ENCODE results near the gene RCBTB1. TPM values are rescaled to one million over a fixed set of nuclear protein-coding genes. Genes with fewer than 3 reads are reported as not detected.

RCBTB1 gene
- polyA plus RNA-seq, 1 donor from 2014 or later: 65.3 TPM

GRCh38 chr13:49632156-49632555, 46.8 kb upstream of the RCBTB1 start:
- no peak overlapping the region for H3K4me3 ChIP-seq (ENCODE audit: low read length)
- H4K20me1 ChIP-seq (ENCODE audit: insufficient read depth): no peaks in the 10 kb centered on the region
- no peaks in the 10 kb centered on the region for H3K79me2 ChIP-seq (replicated peaks; ENCODE audit: insufficient read depth, low read length)
- no peaks in the 10 kb centered on the region for H3K36me3 ChIP-seq (ENCODE audit: insufficient read depth, low read length)
- H3K9me2 ChIP-seq (ENCODE audit: insufficient read depth, low read length): no peaks in the 10 kb centered on the region
- H3K9me3 ChIP-seq (ENCODE audit: low read length): no peaks in the 10 kb centered on the region
- no peaks in the 10 kb centered on the region for H3K27me3 ChIP-seq (ENCODE audit: insufficient read depth, low read depth, low read length)
- H3K4me2 ChIP-seq (ENCODE audit: low read length): no peak overlapping the region
- H3K27ac ChIP-seq (ENCODE audit: low read length): no peak overlapping the region
- H2AFZ ChIP-seq (ENCODE audit: low read depth, low read length): no peak overlapping the region
- no peak overlapping the region for H3K9ac ChIP-seq (ENCODE audit: low read length)
- TF ChIP-seq TAF1 (IDR thresholded peaks at IDR 0.05; ENCODE audit: low read depth) (no peak), RAD21 (conservative IDR thresholded peaks at IDR 0.05) (no peak), CTCF (IDR thresholded peaks at IDR 0.05; ENCODE audit: poor library complexity, severe bottlenecking) (no peak), SMC3 (conservative IDR thresholded peaks at IDR 0.05; ENCODE audit: poor library complexity) (no peak), EZH2 (IDR thresholded peaks at IDR 0.05; ENCODE audit: borderline replicate concordance, insufficient read depth, low read length, poor library complexity, severe bottlenecking) (no peak), EP300 (conservative IDR thresholded peaks at IDR 0.05; ENCODE audit: poor library complexity, severe bottlenecking) (no peak), POLR2AphosphoS5 (IDR thresholded peaks at IDR 0.05) (no peak), MXI1 (conservative IDR thresholded peaks at IDR 0.05; ENCODE audit: poor library complexity, severe bottlenecking) (no peak)
- TF ChIP-seq, protein P1, sequence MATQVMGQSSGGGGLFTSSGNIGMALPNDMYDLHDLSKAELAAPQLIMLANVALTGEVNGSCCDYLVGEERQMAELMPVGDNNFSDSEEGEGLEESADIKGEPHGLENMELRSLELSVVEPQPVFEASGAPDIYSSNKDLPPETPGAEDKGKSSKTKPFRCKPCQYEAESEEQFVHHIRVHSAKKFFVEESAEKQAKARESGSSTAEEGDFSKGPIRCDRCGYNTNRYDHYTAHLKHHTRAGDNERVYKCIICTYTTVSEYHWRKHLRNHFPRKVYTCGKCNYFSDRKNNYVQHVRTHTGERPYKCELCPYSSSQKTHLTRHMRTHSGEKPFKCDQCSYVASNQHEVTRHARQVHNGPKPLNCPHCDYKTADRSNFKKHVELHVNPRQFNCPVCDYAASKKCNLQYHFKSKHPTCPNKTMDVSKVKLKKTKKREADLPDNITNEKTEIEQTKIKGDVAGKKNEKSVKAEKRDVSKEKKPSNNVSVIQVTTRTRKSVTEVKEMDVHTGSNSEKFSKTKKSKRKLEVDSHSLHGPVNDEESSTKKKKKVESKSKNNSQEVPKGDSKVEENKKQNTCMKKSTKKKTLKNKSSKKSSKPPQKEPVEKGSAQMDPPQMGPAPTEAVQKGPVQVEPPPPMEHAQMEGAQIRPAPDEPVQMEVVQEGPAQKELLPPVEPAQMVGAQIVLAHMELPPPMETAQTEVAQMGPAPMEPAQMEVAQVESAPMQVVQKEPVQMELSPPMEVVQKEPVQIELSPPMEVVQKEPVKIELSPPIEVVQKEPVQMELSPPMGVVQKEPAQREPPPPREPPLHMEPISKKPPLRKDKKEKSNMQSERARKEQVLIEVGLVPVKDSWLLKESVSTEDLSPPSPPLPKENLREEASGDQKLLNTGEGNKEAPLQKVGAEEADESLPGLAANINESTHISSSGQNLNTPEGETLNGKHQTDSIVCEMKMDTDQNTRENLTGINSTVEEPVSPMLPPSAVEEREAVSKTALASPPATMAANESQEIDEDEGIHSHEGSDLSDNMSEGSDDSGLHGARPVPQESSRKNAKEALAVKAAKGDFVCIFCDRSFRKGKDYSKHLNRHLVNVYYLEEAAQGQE (IDR thresholded peaks at IDR 0.05; ENCODE audit: borderline replicate concordance): no peak
- H3F3A ChIP-seq (ENCODE audit: insufficient read depth, low read length, poor library complexity, severe bottlenecking): no peaks in the 10 kb centered on the region

- Histone ChIP-seq H3K9me2 (ENCODE audit: insufficient read depth, low read length) (no peaks in the 10 kb centered on the region), H3K36me3 (ENCODE audit: insufficient read depth, low read length) (no peaks in the 10 kb centered on the region), H3K27me3 (ENCODE audit: insufficient read depth, low read depth, low read length) (no peaks in the 10 kb centered on the region), H3K27ac (ENCODE audit: low read length) (no peak overlapping the region), H3K9ac (ENCODE audit: low read length) (no peak overlapping the region), H4K20me1 (ENCODE audit: insufficient read depth) (no peaks in the 10 kb centered on the region), H3K79me2 (replicated peaks; ENCODE audit: insufficient read depth, low read length) (no peaks in the 10 kb centered on the region), H2AFZ (ENCODE audit: low read depth, low read length) (no peak overlapping the region), H3F3A (ENCODE audit: insufficient read depth, low read length, poor library complexity, severe bottlenecking) (no peaks in the 10 kb centered on the region), H3K9me3 (ENCODE audit: low read length) (no peaks in the 10 kb centered on the region), H3K4me3 (ENCODE audit: low read length) (no peak overlapping the region), H3K4me2 (ENCODE audit: low read length) (no peak overlapping the region)
- TF ChIP-seq SMC3 (conservative IDR thresholded peaks at IDR 0.05; ENCODE audit: poor library complexity): no peak
- TF ChIP-seq MXI1 (conservative IDR thresholded peaks at IDR 0.05; ENCODE audit: poor library complexity, severe bottlenecking): no peak
- no peak for TF ChIP-seq RAD21 (conservative IDR thresholded peaks at IDR 0.05)
- TF ChIP-seq EZH2 (IDR thresholded peaks at IDR 0.05; ENCODE audit: borderline replicate concordance, insufficient read depth, low read length, poor library complexity, severe bottlenecking): no peak
- TF ChIP-seq, protein P1 (IDR thresholded peaks at IDR 0.05; ENCODE audit: borderline replicate concordance): no peak
- TF ChIP-seq POLR2AphosphoS5 (IDR thresholded peaks at IDR 0.05): no peak
- TF ChIP-seq CTCF (IDR thresholded peaks at IDR 0.05; ENCODE audit: poor library complexity, severe bottlenecking): no peak
- no peak for TF ChIP-seq TAF1 (IDR thresholded peaks at IDR 0.05; ENCODE audit: low read depth)
- TF ChIP-seq EP300 (conservative IDR thresholded peaks at IDR 0.05; ENCODE audit: poor library complexity, severe bottlenecking): no peak
Measured at GRCh38 chr13:49630580-49630979, 45.2 kb upstream of the RCBTB1 start.

Measured in neural cell (in vitro differentiated cells).